HEK293T (cell line): ENCODE measurements around the gene DHX30.

Experiments used
- CTCF ChIA-PET: fragments of 350-600 bp; formaldehyde crosslinking; extraction: SDS; loops from one replicate; lab custom pipeline; 2021; ENCODE audit warnings: antibody characterized with exemption, inconsistent platforms; lab: Yijun Ruan, JAX
- POLR2A ChIA-PET: fragments of 350-600 bp; formaldehyde crosslinking; extraction: SDS; loops from one replicate; lab custom pipeline; 2020; ENCODE audit warnings: antibody characterized with exemption, inconsistent platforms; lab: Yijun Ruan, JAX
- DNase-seq: peaks from one replicate; pipeline ENCODE4 v3.0.0; 2012; ENCODE audit warnings: mixed read lengths; ENCODE audit errors: extremely low spot score
- ARNT ChIP-seq: fragments of 450-650 bp; IDR thresholded peaks from 2 replicates; pipeline ENCODE4 v1.6.1; 2017; ENCODE audit warnings: mild to moderate bottlenecking
- BHLHE40 ChIP-seq: fragments of 450-650 bp; IDR thresholded peaks from 2 replicates; pipeline ENCODE4 v1.6.1; 2016; ENCODE audit warnings: mild to moderate bottlenecking, moderate library complexity, borderline replicate concordance
- CTBP1 ChIP-seq: fragments of 450-650 bp; IDR thresholded peaks from 2 replicates; pipeline ENCODE4 v1.6.1; 2016; ENCODE audit warnings: borderline replicate concordance
- ELF4 ChIP-seq: fragments of 450-650 bp; IDR thresholded peaks from 2 replicates; pipeline ENCODE4 v1.6.1; 2017; ENCODE audit warnings: antibody characterized with exemption
- FOXA1 ChIP-seq: fragments of 450-650 bp; IDR thresholded peaks from 2 replicates; pipeline ENCODE4 v1.6.1; 2016; ENCODE audit warnings: mild to moderate bottlenecking
- FOXK2 ChIP-seq: fragments of 450-650 bp; IDR thresholded peaks from 2 replicates; pipeline ENCODE4 v1.6.1; 2016; ENCODE audit warnings: mild to moderate bottlenecking
- FOXM1 ChIP-seq: fragments of 450-650 bp; IDR thresholded peaks from 2 replicates; pipeline ENCODE4 v1.6.1; 2017; ENCODE audit warnings: mild to moderate bottlenecking, borderline replicate concordance
- HDGF ChIP-seq: fragments of 450-650 bp; IDR thresholded peaks from 2 replicates; pipeline ENCODE4 v1.6.1; 2017; ENCODE audit warnings: antibody characterized with exemption, borderline replicate concordance
- L3MBTL2 ChIP-seq: fragments of 450-650 bp; conservative IDR thresholded peaks from 2 replicates; pipeline ENCODE4 v1.6.1; 2016; ENCODE audit warnings: mild to moderate bottlenecking
- LEF1 ChIP-seq: fragments of 450-650 bp; IDR thresholded peaks from 2 replicates; pipeline ENCODE4 v1.6.1; 2017; ENCODE audit warnings: mild to moderate bottlenecking, borderline replicate concordance
- NFRKB ChIP-seq: fragments of 450-650 bp; IDR thresholded peaks from 2 replicates; pipeline ENCODE4 v1.6.1; 2016; ENCODE audit warnings: mild to moderate bottlenecking, moderate library complexity
- PKNOX1 ChIP-seq: fragments of 450-650 bp; IDR thresholded peaks from 2 replicates; pipeline ENCODE4 v1.6.1; 2016
- SP1 ChIP-seq: fragments of 450-650 bp; IDR thresholded peaks from 2 replicates; pipeline ENCODE4 v1.6.1; 2017
- SUZ12 ChIP-seq: fragments of 450-650 bp; IDR thresholded peaks from 2 replicates; pipeline ENCODE4 v1.6.1; 2016; ENCODE audit warnings: mild to moderate bottlenecking
- TARDBP ChIP-seq: fragments of 450-650 bp; IDR thresholded peaks from 2 replicates; pipeline ENCODE4 v1.6.1; 2016
- ZNF384 ChIP-seq: fragments of 450-650 bp; IDR thresholded peaks from 2 replicates; pipeline ENCODE4 v1.6.1; 2016

The DHX30 gene

DNA sequence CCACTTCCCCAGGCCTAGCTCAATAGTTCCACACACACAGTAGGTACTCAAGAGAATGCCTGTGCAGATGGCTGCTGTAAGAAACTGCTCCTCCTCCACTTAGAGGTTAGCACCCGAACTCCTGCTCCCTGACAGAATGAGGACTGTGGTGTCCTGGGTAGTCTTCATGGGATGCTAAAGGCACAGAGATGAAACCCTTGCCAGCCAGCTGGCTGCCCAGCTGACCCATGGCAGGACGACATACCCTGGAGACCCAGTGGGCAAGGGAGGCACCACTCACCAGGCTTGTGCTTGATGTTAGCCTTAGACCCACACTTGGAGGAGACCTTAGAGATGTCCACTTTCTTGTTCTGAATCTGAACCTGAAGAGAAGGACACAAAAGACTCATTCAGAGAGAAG, 54.2 kb downstream of the DHX30 start:
- TF ChIP-seq SUZ12: no peak
- TF ChIP-seq ELF4: no peak
- no peak for TF ChIP-seq HDGF
- TF ChIP-seq NFRKB: no peak
- TF ChIP-seq FOXK2: no peak
- TF ChIP-seq TARDBP: no peak
- TF ChIP-seq BHLHE40: no peak
- TF ChIP-seq SP1: no peak
- TF ChIP-seq ARNT: no peak
- TF ChIP-seq FOXM1: no peak
- no peak for TF ChIP-seq PKNOX1
- no peak for TF ChIP-seq LEF1
- ChIA-PET CTCF (no interaction called here), POLR2A (no interaction called here)

GRCh38 chr3:47859956-47860605, 57.1 kb downstream of the DHX30 start:
- no peak for DNase-seq
- ChIA-PET POLR2A (no interaction called here), CTCF (no interaction called here)
- no peak for TF ChIP-seq NFRKB
- no peak for TF ChIP-seq FOXM1
- TF ChIP-seq L3MBTL2: no peak
- TF ChIP-seq FOXK2: no peak
- TF ChIP-seq SUZ12: no peak
- no peak for TF ChIP-seq SP1
- TF ChIP-seq TARDBP: no peak
- TF ChIP-seq PKNOX1: no peak
- no peak for TF ChIP-seq LEF1

More for the DNA sequence above, 54.2 kb downstream of the DHX30 start:
- DNase-seq: no peak

- DNase-seq: no peak
- ChIA-PET CTCF (interaction anchor here (0.6 kb wide), 1 partner anchor 406 kb away, joined by 3 read pairs; no protein-coding TSS in a partner anchor), POLR2A (no interaction called here)
- TF ChIP-seq FOXM1 (no peak), L3MBTL2 (no peak), NFRKB (no peak), SUZ12 (no peak), CTBP1 (no peak), SP1 (no peak), PKNOX1 (no peak), FOXA1 (no peak), TARDBP (no peak), HDGF (no peak), ZNF384 (no peak), LEF1 (no peak), FOXK2 (no peak), ELF4 (no peak)
Measured at GRCh38 chr3:47863391-47864128, 60.6 kb downstream of the DHX30 start.

DNA sequence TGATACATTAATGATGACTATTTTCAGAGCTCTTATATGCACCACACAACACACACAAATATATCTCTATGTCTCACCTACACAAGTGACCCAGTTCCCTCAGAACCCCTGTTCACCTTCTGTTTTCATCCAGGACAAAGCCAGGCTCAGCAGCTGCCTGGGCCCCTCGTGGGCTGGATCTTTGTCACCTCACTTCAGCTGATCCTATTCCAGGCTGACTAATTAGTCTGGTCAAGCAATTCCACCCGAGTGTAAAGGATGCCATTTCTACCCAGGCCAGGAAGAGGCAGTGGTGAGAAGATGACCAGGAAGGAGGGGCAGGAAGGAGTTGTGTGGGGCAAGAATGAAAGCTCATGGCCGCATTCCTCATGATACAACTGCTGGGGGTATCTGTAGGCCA, 62.3 kb downstream of the DHX30 start:
- ChIA-PET CTCF (interaction anchor here (0.6 kb wide), 1 partner anchor 651 kb away, joined by 3 read pairs; no protein-coding TSS in a partner anchor), POLR2A (interaction anchor here (0.8 to 1.0 kb wide), 2 partner anchors 125 to 224 kb away, joined by 3 read pairs; no protein-coding TSS in a partner anchor)
- DNase-seq: no peak
- no peak for TF ChIP-seq BHLHE40
- TF ChIP-seq ARNT: no peak
- no peak for TF ChIP-seq TARDBP
- no peak for TF ChIP-seq FOXK2
- no peak for TF ChIP-seq PKNOX1
- TF ChIP-seq ZNF384: no peak
- no peak for TF ChIP-seq LEF1
- no peak for TF ChIP-seq L3MBTL2
- TF ChIP-seq HDGF: no peak

GRCh38 chr3:47867451-47868044, 64.6 kb downstream of the DHX30 start:
- no peak for DNase-seq
- ChIA-PET CTCF (no interaction called here), POLR2A (no interaction called here)
- no peak for TF ChIP-seq NFRKB
- TF ChIP-seq TARDBP: no peak
- TF ChIP-seq FOXK2: no peak
